GM18517 (cell line): ENCODE data around the gene GRM2.

Experiments used
- ATAC-seq: cut with Tn5 transposase; IDR thresholded peaks from one replicate; pipeline ENCODE4 v1.9.1; 2021; ENCODE audit warnings: mild to moderate bottlenecking, moderate library complexity; ENCODE audit not compliant: unreplicated experiment

The GRM2 gene

DNA sequence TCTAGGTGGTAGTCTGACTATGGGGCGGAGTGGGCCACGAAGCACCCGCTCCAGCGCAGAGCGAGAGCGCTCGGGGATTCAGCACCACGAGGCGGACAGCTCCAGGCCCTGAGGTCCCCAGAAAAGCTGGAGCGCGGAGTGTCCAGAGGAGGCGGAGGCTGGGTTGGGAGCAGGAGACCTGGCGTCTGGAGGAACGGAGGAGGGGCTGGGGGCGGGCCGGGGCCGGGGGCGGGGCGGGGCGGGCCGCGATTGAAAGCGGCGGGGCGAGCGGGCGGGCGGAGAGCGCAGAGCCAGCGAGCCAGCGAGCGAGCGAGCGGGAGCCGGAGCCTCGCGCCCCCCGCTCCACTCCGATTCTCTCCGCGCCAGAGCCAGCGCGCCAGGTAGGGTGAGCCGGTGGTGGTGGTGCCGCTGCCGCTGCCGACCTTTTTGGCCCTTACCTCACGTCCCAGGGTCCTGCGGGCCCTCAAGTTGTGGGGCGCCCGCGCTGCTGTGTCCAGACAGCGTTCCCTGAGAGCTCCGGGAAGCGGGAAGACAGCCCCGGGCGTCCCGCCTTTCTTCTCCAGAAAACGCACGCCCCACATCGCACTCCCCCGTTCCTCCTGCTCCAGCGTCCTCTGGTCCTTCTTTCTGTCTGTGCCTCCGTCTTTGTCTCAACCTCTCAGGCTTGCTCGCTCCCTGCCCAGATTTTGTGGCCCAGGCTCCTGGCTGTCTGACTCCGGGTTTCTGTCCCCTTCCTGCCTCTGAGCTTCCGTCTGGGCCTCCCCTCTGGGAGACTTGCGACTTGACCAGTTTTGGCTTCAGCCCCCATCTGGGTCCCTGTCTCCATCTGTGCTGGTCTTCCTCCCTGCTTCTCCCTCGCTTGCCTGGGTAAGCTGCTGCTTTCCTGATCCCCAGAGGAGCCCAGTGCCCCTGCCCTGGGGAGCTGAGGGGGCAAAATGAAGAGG is at the start of gene GRM2:
Gene GRM2 (plus strand): TSS at position 281 of the 944 bp plus-strand sequence. CDS start 1,916 bp downstream, outside the sequence.
- no peak for ATAC-seq

DNA sequence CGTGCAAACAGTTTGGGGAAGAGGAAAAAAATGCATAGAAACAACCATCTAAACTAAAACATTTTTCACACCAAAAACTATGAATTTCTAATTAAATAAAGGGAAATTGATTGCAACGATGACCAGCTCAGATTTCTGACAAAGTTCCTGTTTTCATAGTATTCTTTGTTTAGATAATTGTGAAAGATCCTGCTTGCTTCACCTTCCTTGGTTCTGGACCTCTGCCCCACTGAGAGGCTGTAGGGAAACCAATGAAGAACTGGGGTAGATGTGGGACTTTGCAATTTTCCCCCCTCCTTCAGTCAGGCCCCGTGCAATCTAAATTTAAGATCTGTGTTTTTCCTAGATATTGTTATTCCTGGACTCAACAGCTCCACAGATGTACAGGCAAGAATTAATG is 49.6 kb upstream of the GRM2 start:
- ATAC-seq, result no peak

- no peak for ATAC-seq
Observed at GRCh38 chr3:51659942-51660341, 46.9 kb upstream of the GRM2 start.

DNA sequence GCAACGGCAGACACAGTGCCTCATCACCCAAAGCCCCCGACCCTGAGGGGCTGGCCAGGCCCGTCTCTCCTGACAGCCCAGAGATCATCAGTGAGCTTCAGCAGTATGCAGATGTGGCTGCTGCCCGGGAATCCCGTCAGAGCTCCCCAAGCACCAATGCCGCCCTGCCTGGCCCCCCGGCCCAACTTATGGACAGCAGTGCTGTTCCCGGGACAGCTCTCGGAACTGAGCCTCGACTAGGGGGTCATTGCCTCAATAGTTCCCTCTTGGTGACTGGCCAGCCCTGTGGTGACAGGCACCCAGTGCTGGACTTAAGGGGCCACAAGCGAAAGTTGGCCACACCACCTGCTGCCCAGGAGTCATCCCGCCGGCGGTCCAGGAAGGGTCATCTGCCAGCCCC is 44.4 kb upstream of the GRM2 start:
- ATAC-seq, result no peak

- no peak for ATAC-seq
Observed at GRCh38 chr3:51668756-51669155, 38.1 kb upstream of the GRM2 start.

DNA sequence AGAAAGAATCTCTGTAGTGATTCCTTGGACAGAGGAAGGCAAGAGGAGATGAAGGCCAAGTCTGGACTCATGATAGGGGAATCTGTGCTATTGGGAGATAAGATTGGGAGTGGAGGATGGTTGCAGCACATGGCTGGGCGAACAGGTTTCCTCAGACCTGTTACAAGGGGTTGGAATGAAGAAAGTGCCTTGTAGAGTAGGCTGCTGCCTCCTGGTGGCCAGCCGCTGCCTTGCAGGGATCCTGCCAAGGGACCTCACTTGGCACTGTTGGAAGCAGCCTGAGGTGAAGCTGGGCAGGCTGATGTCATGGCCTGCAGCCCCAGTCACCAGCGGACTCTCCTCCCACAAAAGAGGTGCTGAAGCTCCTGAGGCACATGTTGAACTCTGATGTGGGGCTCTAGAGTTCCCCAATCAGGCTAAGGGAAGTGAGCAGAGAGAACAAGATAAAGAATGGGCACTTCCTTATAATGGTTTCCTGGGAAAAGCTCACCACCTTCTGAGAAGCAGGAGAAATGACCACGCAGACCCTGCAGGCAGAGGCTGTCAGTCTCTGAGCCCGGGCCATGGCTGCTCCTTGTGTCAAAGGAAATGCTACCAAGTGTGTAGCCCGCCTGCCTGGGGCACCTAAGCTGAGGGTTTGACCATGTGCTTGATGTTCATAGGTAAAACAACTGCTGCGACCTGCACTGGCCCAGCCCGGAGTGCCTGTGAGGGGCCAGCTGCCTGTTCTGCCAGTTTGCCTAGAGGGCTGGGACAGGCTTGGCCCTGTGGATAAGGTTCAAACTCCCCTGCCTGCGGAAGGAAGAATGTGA is 37.4 kb upstream of the GRM2 start:
- ATAC-seq, result no peak

- no peak for ATAC-seq
Observed at GRCh38 chr3:51670053-51670822, 36.6 kb upstream of the GRM2 start.

GRCh38 chr3:51670823-51671733 is 35.8 kb upstream of the GRM2 start, which contains the start of gene TEX264:
TEX264 (plus strand) TSS chr3:51671252; CDS start chr3:51674305, 3,053 bp downstream.
- ATAC-seq, result peak; percentile 77

GRCh38 chr3:51671734-51672475 is 35.0 kb upstream of the GRM2 start:
- peak; percentile 36 for ATAC-seq

DNA sequence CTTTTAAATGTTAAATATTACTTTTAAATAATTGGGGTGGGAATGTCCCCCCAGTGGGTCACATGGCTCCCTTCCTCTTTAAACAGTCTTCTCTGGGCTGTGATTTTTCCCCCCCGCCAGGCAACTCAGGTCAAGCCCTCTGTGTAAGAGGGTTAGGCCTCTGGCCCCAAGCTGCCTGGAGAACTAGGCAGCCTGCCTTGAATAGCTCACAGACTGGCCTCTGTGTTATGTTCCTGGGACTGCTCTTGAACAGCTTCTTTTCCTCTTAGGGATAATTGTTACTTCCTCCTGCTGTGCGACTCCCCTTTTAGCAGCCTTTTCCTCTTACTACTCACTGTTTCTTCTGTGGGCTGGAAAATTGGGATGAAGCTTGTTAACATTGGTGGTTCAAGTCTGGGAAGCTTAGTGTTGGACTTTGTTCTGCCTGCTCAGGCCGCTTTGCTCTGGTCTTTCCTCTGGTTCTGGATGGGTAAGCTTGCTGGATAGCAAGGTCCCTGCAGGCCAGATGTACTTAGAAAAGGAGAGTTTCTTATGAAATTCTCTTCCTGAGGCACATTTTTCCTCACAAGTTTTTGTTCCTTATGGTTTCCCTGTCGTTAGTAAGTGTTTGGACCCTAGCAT is 33.6 kb upstream of the GRM2 start:
- ATAC-seq, result no peak

- ATAC-seq, result no peak
Observed at GRCh38 chr3:51673802-51674654, 32.8 kb upstream of the GRM2 start.

DNA sequence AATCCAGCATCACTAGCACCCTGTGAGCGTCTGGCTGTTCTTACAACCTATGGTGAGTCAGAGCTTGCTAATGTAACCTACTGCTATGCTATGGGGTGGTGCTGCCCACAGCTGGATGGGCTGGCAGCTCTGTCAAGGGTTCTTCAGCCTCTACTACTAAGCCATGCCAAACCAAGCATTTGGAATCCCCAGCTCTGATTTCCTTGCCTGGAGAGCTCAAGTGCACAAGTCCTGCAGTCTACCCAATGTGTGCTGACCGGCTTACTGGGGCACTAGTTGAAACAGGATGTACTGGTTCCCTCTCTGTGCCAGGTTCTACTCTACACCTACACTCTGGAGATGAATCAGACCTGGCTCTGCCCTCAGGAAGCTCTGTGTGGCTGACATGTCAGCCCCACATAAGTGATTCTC is 31.7 kb upstream of the GRM2 start:
- ATAC-seq, result no peak

DNA sequence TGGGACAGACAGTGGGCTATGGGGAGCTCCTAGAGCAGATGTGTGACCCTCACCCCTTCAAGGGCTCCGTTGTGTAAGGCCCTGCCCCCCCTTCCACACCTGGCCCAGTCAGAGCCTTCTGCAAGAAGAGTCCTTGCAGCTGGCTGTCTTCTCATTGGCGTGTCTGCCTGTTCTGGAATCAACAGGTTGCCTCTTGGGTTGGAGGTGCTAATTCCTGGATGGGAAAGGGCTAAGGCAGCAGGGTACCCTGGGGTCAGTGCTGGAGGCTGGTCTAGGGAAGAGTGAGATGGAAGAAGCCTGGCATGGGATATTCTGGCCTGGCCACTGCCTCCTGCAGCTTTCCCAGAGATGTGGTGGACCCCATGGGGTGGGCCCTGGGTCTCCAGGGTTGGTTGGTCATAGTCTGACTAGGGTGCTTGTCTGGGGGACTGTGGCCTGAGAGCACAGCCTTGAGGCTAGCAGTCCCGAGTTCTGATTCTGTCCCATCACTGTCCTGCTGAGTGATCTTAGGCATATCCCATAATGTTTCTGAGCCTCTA is 30.7 kb upstream of the GRM2 start:
- no peak for ATAC-seq

- no peak for ATAC-seq
Observed at GRCh38 chr3:51677358-51677757, 29.5 kb upstream of the GRM2 start.

DNA sequence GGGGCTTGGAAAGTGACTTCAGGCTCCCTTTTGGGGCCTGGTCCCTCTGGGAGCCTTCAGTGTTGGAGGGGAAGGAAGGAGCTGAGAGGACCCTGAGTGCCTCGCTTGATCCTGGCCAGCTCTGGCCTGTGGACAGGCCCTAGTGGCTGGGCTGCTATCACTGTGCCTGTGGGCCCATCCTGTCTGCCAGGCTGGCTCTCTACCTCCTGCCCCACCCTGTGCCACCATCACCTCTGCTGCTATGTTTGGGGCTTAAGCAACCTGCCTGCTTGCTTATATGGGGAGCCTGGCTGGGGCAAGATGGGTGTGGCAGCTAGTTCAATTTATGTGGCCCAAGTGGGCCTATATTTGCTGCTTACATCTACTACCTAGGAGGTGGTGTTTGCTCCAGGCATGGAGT is 28.7 kb upstream of the GRM2 start:
- ATAC-seq, result no peak

- ATAC-seq, result no peak
Observed at GRCh38 chr3:51678641-51679040, 28.2 kb upstream of the GRM2 start.

DNA sequence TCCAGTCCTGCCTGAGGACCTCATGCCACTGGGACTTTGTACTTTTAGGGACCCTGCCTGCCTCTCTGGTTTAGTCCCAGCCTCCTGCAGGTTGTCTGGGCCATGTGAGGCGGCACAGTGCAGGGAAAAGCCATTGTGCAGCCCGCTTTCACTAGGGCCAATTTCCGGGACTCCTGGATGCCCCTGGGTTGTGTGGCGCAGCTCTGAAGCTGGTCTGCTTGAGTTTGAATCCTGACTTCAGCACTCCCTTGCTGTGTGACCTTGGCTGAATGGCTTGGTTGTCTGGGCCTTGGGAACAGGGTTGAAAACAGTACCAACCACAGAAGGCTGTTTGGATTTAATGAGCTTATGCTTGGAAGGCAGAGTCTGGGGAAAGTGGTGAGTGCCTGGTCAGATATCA is 27.6 kb upstream of the GRM2 start:
- no peak for ATAC-seq

- no peak for ATAC-seq
Observed at GRCh38 chr3:51679777-51680176, 27.1 kb upstream of the GRM2 start.
